HG03457 (cell line): Measurements from ENCODE around the gene PHKA1.
"Not testable (repeated sequence)": the region's sequence is repeated elsewhere in the genome, so short reads cannot be mapped to it uniquely, and the experiment has no call there.

Experiments used
- ATAC-seq: cut with Tn5 transposase; IDR thresholded peaks from one replicate; pipeline ENCODE4 v1.9.1; 2021; ENCODE audit warnings: moderate number of reproducible peaks; ENCODE audit not compliant: unreplicated experiment

The PHKA1 gene

GRCh38 chrX:72669508-72669907 is 44.6 kb downstream of the PHKA1 start:
- not testable (repeated sequence) for ATAC-seq

GRCh38 chrX:72666451-72666850 is 47.7 kb downstream of the PHKA1 start:
- no peak for ATAC-seq

- ATAC-seq, result no peak
These were observed 50.4 kb downstream of the PHKA1 start for GRCh38 chrX:72663737-72664136.

- ATAC-seq, result no peak
These were observed 51.9 kb downstream of the PHKA1 start for GRCh38 chrX:72662020-72662747.

GRCh38 chrX:72659723-72660122 is 54.4 kb downstream of the PHKA1 start:
- ATAC-seq, result no peak

- ATAC-seq, result no peak
These were observed 62.0 kb downstream of the PHKA1 start for GRCh38 chrX:72652082-72652481.

GRCh38 chrX:72644946-72645345 is 69.2 kb downstream of the PHKA1 start:
- ATAC-seq, result no peak

GRCh38 chrX:72641611-72642010 is 72.5 kb downstream of the PHKA1 start:
- no peak for ATAC-seq

GRCh38 chrX:72635930-72636329 is 78.2 kb downstream of the PHKA1 start:
- ATAC-seq, result no peak

GRCh38 chrX:72634331-72634730 is 79.8 kb downstream of the PHKA1 start:
- ATAC-seq, result no peak

GRCh38 chrX:72630185-72630584 is 83.9 kb downstream of the PHKA1 start:
- no peak for ATAC-seq

- no peak for ATAC-seq
These were observed 89.9 kb downstream of the PHKA1 start for GRCh38 chrX:72624194-72624593.

- ATAC-seq, result peak; percentile 93
These were observed 92.3 kb downstream of the PHKA1 start for GRCh38 chrX:72621625-72622485.

- no peak for ATAC-seq
These were observed 92.9 kb downstream of the PHKA1 start for GRCh38 chrX:72621163-72621562.

GRCh38 chrX:72620550-72621145 is 93.5 kb downstream of the PHKA1 start:
- ATAC-seq, result no peak

- ATAC-seq, result no peak
These were observed 104.8 kb downstream of the PHKA1 start for GRCh38 chrX:72609313-72609712.

- ATAC-seq, result no peak
These were observed 109.4 kb downstream of the PHKA1 start for GRCh38 chrX:72604705-72605104.

- ATAC-seq, result no peak
These were observed 110.0 kb downstream of the PHKA1 start for GRCh38 chrX:72604112-72604511.

- not testable (repeated sequence) for ATAC-seq
These were observed 123.1 kb downstream of the PHKA1 start for GRCh38 chrX:72591038-72591437.

- no peak for ATAC-seq
These were observed 129.9 kb downstream of the PHKA1 start for GRCh38 chrX:72584163-72584562.

GRCh38 chrX:72576141-72576894 is 137.8 kb downstream of the PHKA1 start:
- ATAC-seq, result no peak
